AG04450 (cell line): ENCODE data around the gene TMEM38A. TPM values are rescaled to one million over a fixed set of nuclear protein-coding genes. Genes with fewer than 3 reads are reported as not detected.
A peak's percentile ranks its signal among the peaks of the same experiment; 100 is the strongest.
"Not testable (repeated sequence)": the region's sequence is repeated elsewhere in the genome, so short reads cannot be mapped to it uniquely, and the experiment has no call there.

ENCODE experiments used
- CTCF ChIA-PET: fragments of 300-600, 350-600 bp; formaldehyde crosslinking; extraction: SDS; loops from one replicate; lab custom pipeline; 2022; ENCODE audit warnings: antibody characterized with exemption, inconsistent platforms; lab: Charles Lee
- POLR2A ChIA-PET: fragments of 350-600 bp; formaldehyde crosslinking; extraction: SDS; loops from one replicate; lab custom pipeline; 2021; ENCODE audit warnings: antibody characterized with exemption, inconsistent platforms; lab: Yijun Ruan, JAX
- DNase-seq: peaks from one replicate; pipeline ENCODE4 v3.0.0-alpha.2; 2011; ENCODE audit warnings: low read depth, low spot score
- H3K27ac ChIP-seq: one replicate; pipeline ENCODE4 v1.5.1; 2012; ENCODE audit warnings: low read depth, low read length, control low read depth
- H3K27me3 ChIP-seq: one replicate; pipeline ENCODE4 v1.6.0; 2012; ENCODE audit warnings: low read length; ENCODE audit not compliant: control insufficient read depth, insufficient read depth
- H3K4me3 ChIP-seq: 2 replicates; pipeline ENCODE4 v1.5.1; 2011; ENCODE audit warnings: mild to moderate bottlenecking, low read depth, low read length, control low read depth
- H3K9me3 ChIP-seq: 2 replicates; pipeline ENCODE4 v1.5.1; 2012; ENCODE audit warnings: low read length; ENCODE audit not compliant: control insufficient read depth, insufficient read depth
- CTCF ChIP-seq: IDR thresholded peaks from 2 replicates; pipeline ENCODE4 v1.5.1; 2011; ENCODE audit warnings: low read depth, low read length, control low read depth, inconsistent platforms
- polyA plus RNA-seq: library from polyadenylated mRNA; depleted of rRNA; stranded (reverse); fragments of >200 nt; gene quantifications from 2 replicates; pipeline ENCODE4 v1.2.3, GENCODE V29; 2011

Gene TMEM38A
- polyA plus RNA-seq, 1 experiment, result 2.4 TPM

- ChIA-PET CTCF (no interaction called here), POLR2A (no interaction called here)
- TF ChIP-seq CTCF, result no peak
Observed at GRCh38 chr19:16688084-16688483, 27.1 kb downstream of the TMEM38A start.

DNA sequence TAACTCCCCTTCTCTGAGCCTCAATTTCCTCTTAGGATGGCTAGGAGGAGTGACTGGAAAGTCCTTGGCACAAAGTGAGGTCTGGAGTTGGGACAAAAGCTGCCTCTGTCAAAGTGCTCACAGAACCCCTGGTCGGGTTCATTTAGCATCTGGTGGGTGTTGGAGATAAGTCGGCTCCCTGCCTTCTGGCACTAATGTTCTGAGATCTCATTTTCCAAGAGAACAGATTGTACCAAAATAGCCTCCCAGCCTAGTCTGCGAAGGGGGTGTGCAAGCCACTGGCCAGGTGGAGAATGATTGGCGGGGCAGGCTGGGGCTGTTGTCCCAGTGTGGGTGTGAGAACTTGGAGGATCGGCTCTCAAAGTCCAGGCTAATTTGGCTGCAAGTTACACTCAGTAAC lies 38.0 kb downstream of the TMEM38A start:
- TF ChIP-seq CTCF, result no peak
- ChIA-PET CTCF (no interaction called here), POLR2A (no interaction called here)
- no peak for DNase-seq
- peaks cover 5% of the 10 kb centered on the region for H3K27me3 ChIP-seq
- H3K4me3 ChIP-seq, result no peak overlapping the region
- H3K27ac ChIP-seq, result no peak overlapping the region
- H3K9me3 ChIP-seq, result no peaks in the 10 kb centered on the region

More at GRCh38 chr19:16688084-16688483, 27.1 kb downstream of the TMEM38A start:
- Histone ChIP-seq H3K27ac (no peak overlapping the region), H3K4me3 (no peak overlapping the region), H3K9me3 (peaks cover 6% of the 10 kb centered on the region), H3K27me3 (no peaks in the 10 kb centered on the region)
- no peak for DNase-seq

DNA sequence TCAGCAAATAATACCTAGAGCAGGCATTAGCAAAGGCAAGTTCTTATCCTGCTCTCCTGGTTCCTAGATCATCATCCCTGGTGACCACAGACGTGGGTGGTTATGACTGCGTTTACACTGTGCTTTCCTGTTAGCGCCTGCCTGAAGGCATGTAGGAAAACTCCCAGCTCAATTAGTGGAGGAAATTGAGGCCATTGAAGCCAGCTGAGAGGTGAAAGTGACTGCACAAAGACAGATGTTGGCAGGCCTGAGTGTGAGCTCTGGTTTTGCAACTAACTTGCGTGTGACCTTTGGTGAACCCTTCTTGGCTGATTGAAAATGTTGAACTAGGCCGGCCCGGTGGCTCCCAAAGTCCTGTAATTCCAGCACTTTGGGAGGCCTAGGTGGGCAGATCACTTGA lies 41.2 kb downstream of the TMEM38A start:
- H3K9me3 ChIP-seq, result no peaks in the 10 kb centered on the region
- no peak overlapping the region for H3K4me3 ChIP-seq
- peaks cover 5% of the 10 kb centered on the region for H3K27me3 ChIP-seq
- ChIA-PET POLR2A (no interaction called here), CTCF (interaction anchor here (0.7 to 1.2 kb wide), 3 partner anchors 13 to 426 kb away, joined by 4 to 7 read pairs (median 4); no protein-coding TSS in a partner anchor)
- no peak for TF ChIP-seq CTCF
- H3K27ac ChIP-seq, result peak overlapping the region; percentile 31
- DNase-seq, result peak; percentile 13

DNA sequence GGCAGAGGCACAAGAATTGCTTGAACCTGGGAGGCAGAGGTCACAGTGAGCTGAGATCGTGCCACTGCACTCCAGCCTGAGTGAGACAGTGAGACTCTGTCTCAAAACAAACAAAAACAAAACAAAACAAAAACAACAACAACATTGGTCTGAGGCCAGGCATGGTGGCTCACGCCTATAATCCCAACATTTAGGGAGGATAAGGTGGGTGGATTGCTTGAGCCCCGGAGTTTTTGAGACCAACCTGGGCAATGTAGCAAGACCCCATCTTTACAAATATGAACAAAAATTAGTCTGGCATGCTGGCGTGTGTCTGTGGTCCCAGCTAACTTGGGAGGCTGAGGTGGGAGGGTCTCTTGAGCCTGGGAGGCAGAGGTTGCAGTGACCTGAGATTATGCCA lies 42.7 kb downstream of the TMEM38A start:
- H3K27ac ChIP-seq, result no peak overlapping the region
- peaks cover 5% of the 10 kb centered on the region for H3K27me3 ChIP-seq
- ChIA-PET CTCF (interaction anchor here (1.0 kb wide), 1 partner anchor 11 kb away, joined by 3 read pairs; no protein-coding TSS in a partner anchor), POLR2A (no interaction called here)
- no peak for TF ChIP-seq CTCF
- DNase-seq, result no peak
- no peaks in the 10 kb centered on the region for H3K9me3 ChIP-seq
- no peak overlapping the region for H3K4me3 ChIP-seq

DNA sequence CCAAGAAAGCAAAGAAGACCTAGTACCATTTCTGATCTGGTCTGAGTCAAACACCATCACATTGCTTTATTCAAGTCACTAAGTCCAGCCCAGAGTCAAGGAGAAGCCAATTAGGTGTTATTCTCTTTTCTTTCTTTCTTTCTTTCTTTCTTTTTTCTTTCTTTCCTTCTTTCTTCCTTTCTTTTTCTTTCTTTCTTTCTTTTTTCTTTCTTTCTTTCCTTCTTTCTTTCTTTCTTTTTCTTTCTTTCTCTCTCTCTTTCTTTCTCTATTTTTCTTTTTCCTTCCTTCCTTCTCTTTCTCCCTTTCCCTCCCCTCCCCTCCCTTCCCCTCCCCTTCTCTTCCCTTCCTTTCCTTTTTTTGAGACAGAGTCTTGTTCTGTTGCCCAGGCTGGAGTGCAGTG lies 49.9 kb downstream of the TMEM38A start:
- H3K9me3 ChIP-seq, H3K27me3 ChIP-seq, H3K4me3 ChIP-seq, H3K27ac ChIP-seq, DNase-seq: not testable (repeated sequence)
- CTCF ChIA-PET, result interaction anchor here (0.7 kb wide), 1 partner anchor 325 kb away, joined by 3 read pairs; no protein-coding TSS in a partner anchor
- POLR2A ChIA-PET, result interaction anchor here (0.6 kb wide), 1 partner anchor 16 kb away, joined by 3 read pairs; no protein-coding TSS in a partner anchor

- H3K9me3 ChIP-seq, CTCF ChIA-PET, DNase-seq, H3K27me3 ChIP-seq, POLR2A ChIA-PET, H3K27ac ChIP-seq, H3K4me3 ChIP-seq: not testable (repeated sequence)
Observed at GRCh38 chr19:16712295-16712694, 51.4 kb downstream of the TMEM38A start.
